Thyroid gland (tissue), 4 donors: ENCODE data around the gene EVC. TPM values are rescaled to one million over a fixed set of nuclear protein-coding genes. Genes with fewer than 3 reads are reported as not detected.

ENCODE experiments used
- DNase-seq, 2 donors: peaks; one replicate each; pipeline ENCODE4 v3.0.0-alpha.2; 2019
- H3K27ac ChIP-seq, 3 donors: fragments of 200-600 bp; sonication (generic); 1 replicate in 2 of 3; 2 replicates in 1 of 3; pipeline ENCODE4 v1.5.1; 2016 to 2019; ENCODE audit warnings: mild to moderate bottlenecking in 1 of 3, moderate library complexity in 1 of 3
- H3K27me3 ChIP-seq: fragments of 200-600 bp; sonication (generic); one replicate; pipeline ENCODE4 v1.5.1; 2019
- H3K36me3 ChIP-seq, 2 donors: fragments of 200-600 bp; sonication (generic); one replicate each; pipeline ENCODE4 v1.5.1; 2016 to 2019
- H3K4me1 ChIP-seq, 2 donors: fragments of 200-600 bp; sonication (generic); one replicate each; pipeline ENCODE4 v1.5.1; 2017 to 2019
- H3K4me3 ChIP-seq, 3 donors: fragments of 200-600 bp; sonication (generic); replicated peaks in 1 of 3; 1 replicate in 2 of 3; 2 replicates in 1 of 3; pipeline ENCODE4 v1.5.1; 2016; ENCODE audit warnings: mild to moderate bottlenecking in 1 of 3
- H3K9me3 ChIP-seq: fragments of 200-600 bp; sonication (generic); one replicate; pipeline ENCODE4 v1.5.1; 2017
- CTCF ChIP-seq, 6 experiments: fragments of 200-600 bp in 3 of 6; fragments of 450-650 bp in 3 of 6; sonication (generic) in 3 of 6; IDR thresholded peaks; one replicate each; pipeline ENCODE4 v1.5.1; 2016 to 2019; ENCODE audit warnings: antibody characterized with exemption in 6 of 6, mild to moderate bottlenecking in 2 of 6, inconsistent platforms in 1 of 6, moderate library complexity in 1 of 6
- POLR2A ChIP-seq, 2 donors: fragments of 450-650 bp; IDR thresholded peaks; one replicate each; pipeline ENCODE4 v1.6.1; 2017; ENCODE audit warnings: antibody characterized with exemption in 2 of 2, mild to moderate bottlenecking in 2 of 2, moderate library complexity in 1 of 2
- WGBS, 2 donors: methylation state at CpG; one replicate each; pipeline ENCODE4 v1.1.5; 2017; 5-methylcytosine and 5-hydroxymethylcytosine counted together
- intact Hi-C: fragments of 100-400 bp; cut with DNase I; formaldehyde crosslinking; loops from one replicate; pipeline ENCODE4 v1.15.1; 2023
- total RNA-seq, 4 donors: library from RNA; depleted of rRNA; stranded (reverse); fragments of >200 nt; gene quantifications; one replicate each; pipeline ENCODE4 v1.2.3, GENCODE V29; 2016

EVC gene
- total RNA-seq, 4 donors from 2014 or later: 21.4 to 43.6 (median 38.6) TPM

- Histone ChIP-seq H3K27ac (no peak overlapping the region), H3K9me3 (no peaks in the 10 kb centered on the region), H3K36me3 (peaks cover 16 to 19% of the 10 kb centered on the region in 2 donors), H3K27me3 (no peaks in the 10 kb centered on the region), H3K4me1 (no peaks in the 10 kb centered on the region), H3K4me3 (no peak overlapping the region)
- intact Hi-C loops: no loop called here
- TF ChIP-seq POLR2A (IDR thresholded peaks at IDR 0.05) (no peak), CTCF (IDR thresholded peaks at IDR 0.05) (no peak)
- WGBS, 2 donors: 94 to 96% methylated on average over 8 of the region's 8 CpGs
- DNase-seq: no peak
Measured at GRCh38 chr4:5676763-5677162, 34.2 kb upstream of the EVC start.

GRCh38 chr4:5678977-5679376 is 32.0 kb upstream of the EVC start:
- H3K4me1 ChIP-seq: no peaks in the 10 kb centered on the region
- H3K36me3 ChIP-seq: peaks cover 18 to 19% of the 10 kb centered on the region in 2 donors
- no peaks in the 10 kb centered on the region for H3K9me3 ChIP-seq
- H3K4me3 ChIP-seq: no peak overlapping the region
- DNase-seq: no peak
- TF ChIP-seq CTCF (IDR thresholded peaks at IDR 0.05): no peak
- no peak for TF ChIP-seq POLR2A (IDR thresholded peaks at IDR 0.05)
- intact Hi-C loops: no loop called here
- no peak overlapping the region for H3K27ac ChIP-seq
- WGBS, 2 donors: 91 to 94% methylated on average over 10 of the region's 10 CpGs
- H3K27me3 ChIP-seq: no peaks in the 10 kb centered on the region

GRCh38 chr4:5683566-5683965 is 27.4 kb upstream of the EVC start:
- Histone ChIP-seq H3K9me3 (no peaks in the 10 kb centered on the region), H3K27ac (no peak overlapping the region), H3K27me3 (no peaks in the 10 kb centered on the region), H3K4me1 (no peaks in the 10 kb centered on the region), H3K36me3 (peaks cover 36 to 40% of the 10 kb centered on the region in 2 donors), H3K4me3 (no peak overlapping the region)
- TF ChIP-seq POLR2A (IDR thresholded peaks at IDR 0.05) (no peak), CTCF (IDR thresholded peaks at IDR 0.05) (no peak)
- WGBS, 2 donors: 74 to 77% methylated on average over 8 to 10 of the region's 10 CpGs
- intact Hi-C loops: no loop called here
- DNase-seq: no peak

- no peak overlapping the region for H3K27ac ChIP-seq
- intact Hi-C loops: no loop called here
- no peak overlapping the region for H3K4me3 ChIP-seq
- no peaks in the 10 kb centered on the region for H3K27me3 ChIP-seq
- no peaks in the 10 kb centered on the region for H3K9me3 ChIP-seq
- peaks cover 30 to 52% of the 10 kb centered on the region in 2 donors for H3K36me3 ChIP-seq
- 93 to 96% methylated on average over 7 to 9 of the region's 9 CpGs for WGBS, 2 donors
- TF ChIP-seq CTCF (IDR thresholded peaks at IDR 0.05) (no peak), POLR2A (IDR thresholded peaks at IDR 0.05) (no peak)
- DNase-seq: no peak
- H3K4me1 ChIP-seq: no peaks in the 10 kb centered on the region
Measured at GRCh38 chr4:5685296-5685695, 25.7 kb upstream of the EVC start.

GRCh38 chr4:5686338-5686737 is 24.7 kb upstream of the EVC start:
- no peak overlapping the region for H3K4me3 ChIP-seq
- peaks cover 27 to 50% of the 10 kb centered on the region in 2 donors for H3K36me3 ChIP-seq
- WGBS, 2 donors: 93 to 94% methylated on average over 6 of the region's 6 CpGs
- intact Hi-C loops: no loop called here
- H3K4me1 ChIP-seq: no peaks in the 10 kb centered on the region
- TF ChIP-seq POLR2A (IDR thresholded peaks at IDR 0.05): no peak
- TF ChIP-seq CTCF (IDR thresholded peaks at IDR 0.05): no peak
- no peak for DNase-seq
- H3K27ac ChIP-seq: no peak overlapping the region
- no peaks in the 10 kb centered on the region for H3K9me3 ChIP-seq
- no peaks in the 10 kb centered on the region for H3K27me3 ChIP-seq
